Measurements from ENCODE around the gene ANKRD13B. TPM values are rescaled to one million over a fixed set of nuclear protein-coding genes. Genes with fewer than 3 reads are reported as not detected.

Gene ANKRD13B
- total RNA-seq, 1 experiment from 2014 or later, result 45.5 TPM

DNA sequence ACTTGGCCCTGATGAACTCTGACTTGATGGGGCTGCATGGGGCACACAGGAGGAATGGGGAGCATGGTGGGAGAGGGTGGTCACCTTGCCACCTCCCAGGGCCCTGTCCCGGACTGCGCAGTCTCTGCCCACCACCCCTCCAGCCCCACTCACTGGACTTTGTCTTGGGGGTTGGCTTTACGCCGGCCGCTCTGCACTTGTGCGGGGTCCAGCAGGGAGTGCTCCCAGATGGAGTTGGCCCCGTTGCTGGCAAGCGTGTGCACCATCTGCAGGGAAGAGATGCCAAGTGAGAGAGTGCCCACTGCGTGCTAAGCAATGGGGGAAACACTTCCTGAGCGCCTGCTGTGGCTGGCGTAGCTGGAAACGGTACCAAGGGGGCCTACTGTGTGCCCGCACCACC lies 10.2 kb upstream of the ANKRD13B start:
- H3K36me3 Mint-ChIP-seq, result peaks cover 30% of the 10 kb centered on the region
- DNase-seq (ENCODE audit: low spot score), result no peak
- ATAC-seq, result no peak
- H3K9me3 Mint-ChIP-seq, result no peaks in the 10 kb centered on the region
- ChIA-PET CTCF (no interaction called here), POLR2A (no interaction called here)
- no peaks in the 10 kb centered on the region for H3K27me3 Mint-ChIP-seq (ENCODE audit: low read depth)
- no peak overlapping the region for H3K27ac Mint-ChIP-seq
- H3K4me3 Mint-ChIP-seq, result no peak overlapping the region
- no peak for TF ChIP-seq FOXK1 (CRISPR knock-in tag; IDR thresholded peaks at IDR 0.05)
- no peak for TF ChIP-seq ZNF263 (CRISPR knock-in tag; IDR thresholded peaks at IDR 0.05; ENCODE audit: low read depth)
- TF ChIP-seq CREB1 (CRISPR knock-in tag; IDR thresholded peaks at IDR 0.05), result no peak
- no peak for TF ChIP-seq ZNF121 (CRISPR knock-in tag; IDR thresholded peaks at IDR 0.05)
- TF ChIP-seq SMAD4 (CRISPR knock-in tag; IDR thresholded peaks at IDR 0.05), result no peak
- TF ChIP-seq, protein P1, sequence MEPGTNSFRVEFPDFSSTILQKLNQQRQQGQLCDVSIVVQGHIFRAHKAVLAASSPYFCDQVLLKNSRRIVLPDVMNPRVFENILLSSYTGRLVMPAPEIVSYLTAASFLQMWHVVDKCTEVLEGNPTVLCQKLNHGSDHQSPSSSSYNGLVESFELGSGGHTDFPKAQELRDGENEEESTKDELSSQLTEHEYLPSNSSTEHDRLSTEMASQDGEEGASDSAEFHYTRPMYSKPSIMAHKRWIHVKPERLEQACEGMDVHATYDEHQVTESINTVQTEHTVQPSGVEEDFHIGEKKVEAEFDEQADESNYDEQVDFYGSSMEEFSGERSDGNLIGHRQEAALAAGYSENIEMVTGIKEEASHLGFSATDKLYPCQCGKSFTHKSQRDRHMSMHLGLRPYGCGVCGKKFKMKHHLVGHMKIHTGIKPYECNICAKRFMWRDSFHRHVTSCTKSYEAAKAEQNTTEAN (CRISPR knock-in tag; IDR thresholded peaks at IDR 0.05), result no peak
- no peak for TF ChIP-seq FOXJ3 (CRISPR knock-in tag; IDR thresholded peaks at IDR 0.05; ENCODE audit: borderline replicate concordance)
- peaks cover 32% of the 10 kb centered on the region for H3K4me1 Mint-ChIP-seq

DNA sequence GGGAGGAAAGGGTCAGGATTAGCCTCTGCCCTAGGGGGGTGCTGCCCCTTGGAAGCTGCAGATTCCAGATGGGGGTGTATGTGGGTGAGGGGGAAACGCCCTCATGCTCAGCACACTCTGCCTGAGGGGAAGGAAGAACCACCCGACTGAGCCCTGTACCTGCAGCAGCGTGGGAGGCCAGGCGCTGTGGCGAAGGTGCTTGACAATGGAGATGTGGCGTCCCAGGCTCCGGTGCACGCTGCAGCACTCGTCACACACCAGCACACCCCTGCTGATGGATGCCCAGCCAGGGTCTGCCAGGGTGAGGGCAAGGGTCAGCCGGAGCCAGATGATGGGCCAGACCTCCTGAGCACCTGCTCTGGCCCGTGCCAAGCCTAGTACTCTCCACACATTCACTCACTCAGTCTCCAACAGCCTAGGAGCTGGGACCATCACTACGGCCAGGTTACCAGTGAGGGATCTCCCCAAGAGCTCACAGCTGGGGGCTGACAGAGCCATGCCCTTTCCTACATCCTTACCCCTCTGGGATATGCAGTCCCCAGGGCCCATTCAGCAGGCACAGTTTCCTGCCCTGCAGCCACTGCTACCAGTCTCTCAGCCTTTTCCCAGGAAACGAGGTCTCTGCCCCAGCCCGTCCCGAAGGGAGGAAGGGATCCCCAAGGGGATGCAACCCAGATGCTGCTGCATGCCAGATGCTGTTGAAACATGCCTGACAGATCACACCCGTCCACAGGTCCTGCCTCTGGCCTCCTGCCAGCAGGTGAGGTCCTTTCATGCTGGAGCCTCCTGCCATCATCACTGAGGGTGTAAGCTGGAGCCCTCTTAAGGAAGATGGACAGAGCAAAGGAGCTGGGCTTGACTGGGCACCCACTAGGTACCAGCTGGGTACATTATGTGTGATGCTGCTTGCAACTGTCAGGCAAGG lies 9.3 kb upstream of the ANKRD13B start:
- no peak for DNase-seq (ENCODE audit: low spot score)
- Mint-ChIP-seq H3K4me3 (no peak overlapping the region), H3K4me1 (peaks cover 39% of the 10 kb centered on the region), H3K9me3 (no peaks in the 10 kb centered on the region), H3K27ac (no peak overlapping the region), H3K27me3 (ENCODE audit: low read depth) (no peaks in the 10 kb centered on the region), H3K36me3 (peaks cover 29% of the 10 kb centered on the region)
- TF ChIP-seq ZNF138 (CRISPR knock-in tag; conservative IDR thresholded peaks at IDR 0.05) (no peak), OVOL2 (CRISPR knock-in tag; IDR thresholded peaks at IDR 0.05; ENCODE audit: borderline replicate concordance) (no peak), NR1H2 (CRISPR knock-in tag; IDR thresholded peaks at IDR 0.05) (no peak), SMAD4 (CRISPR knock-in tag; IDR thresholded peaks at IDR 0.05) (no peak), JAZF1 (CRISPR knock-in tag; IDR thresholded peaks at IDR 0.05) (no peak), TEAD4 (CRISPR knock-in tag; IDR thresholded peaks at IDR 0.05) (no peak), MYBL2 (CRISPR knock-in tag; IDR thresholded peaks at IDR 0.05) (no peak), CREB1 (CRISPR knock-in tag; IDR thresholded peaks at IDR 0.05) (no peak), ELF4 (CRISPR knock-in tag; IDR thresholded peaks at IDR 0.05; ENCODE audit: low read depth) (no peak), PRRX2 (CRISPR knock-in tag; IDR thresholded peaks at IDR 0.05) (no peak), GRHL2 (CRISPR knock-in tag; IDR thresholded peaks at IDR 0.05; ENCODE audit: insufficient replicate concordance, severe bottlenecking) (no peak)
- TF ChIP-seq, protein P2, sequence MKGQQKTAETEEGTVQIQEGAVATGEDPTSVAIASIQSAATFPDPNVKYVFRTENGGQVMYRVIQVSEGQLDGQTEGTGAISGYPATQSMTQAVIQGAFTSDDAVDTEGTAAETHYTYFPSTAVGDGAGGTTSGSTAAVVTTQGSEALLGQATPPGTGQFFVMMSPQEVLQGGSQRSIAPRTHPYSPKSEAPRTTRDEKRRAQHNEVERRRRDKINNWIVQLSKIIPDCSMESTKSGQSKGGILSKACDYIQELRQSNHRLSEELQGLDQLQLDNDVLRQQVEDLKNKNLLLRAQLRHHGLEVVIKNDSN (CRISPR knock-in tag; IDR thresholded peaks at IDR 0.05), result no peak
- TF ChIP-seq, protein P3, sequence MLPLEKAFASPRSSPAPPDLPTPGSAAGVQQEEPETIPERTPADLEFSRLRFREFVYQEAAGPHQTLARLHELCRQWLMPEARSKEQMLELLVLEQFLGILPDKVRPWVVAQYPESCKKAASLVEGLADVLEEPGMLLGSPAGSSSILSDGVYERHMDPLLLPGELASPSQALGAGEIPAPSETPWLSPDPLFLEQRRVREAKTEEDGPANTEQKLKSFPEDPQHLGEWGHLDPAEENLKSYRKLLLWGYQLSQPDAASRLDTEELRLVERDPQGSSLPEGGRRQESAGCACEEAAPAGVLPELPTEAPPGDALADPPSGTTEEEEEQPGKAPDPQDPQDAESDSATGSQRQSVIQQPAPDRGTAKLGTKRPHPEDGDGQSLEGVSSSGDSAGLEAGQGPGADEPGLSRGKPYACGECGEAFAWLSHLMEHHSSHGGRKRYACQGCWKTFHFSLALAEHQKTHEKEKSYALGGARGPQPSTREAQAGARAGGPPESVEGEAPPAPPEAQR (CRISPR knock-in tag; IDR thresholded peaks at IDR 0.05), result no peak
- TF ChIP-seq, protein P4, sequence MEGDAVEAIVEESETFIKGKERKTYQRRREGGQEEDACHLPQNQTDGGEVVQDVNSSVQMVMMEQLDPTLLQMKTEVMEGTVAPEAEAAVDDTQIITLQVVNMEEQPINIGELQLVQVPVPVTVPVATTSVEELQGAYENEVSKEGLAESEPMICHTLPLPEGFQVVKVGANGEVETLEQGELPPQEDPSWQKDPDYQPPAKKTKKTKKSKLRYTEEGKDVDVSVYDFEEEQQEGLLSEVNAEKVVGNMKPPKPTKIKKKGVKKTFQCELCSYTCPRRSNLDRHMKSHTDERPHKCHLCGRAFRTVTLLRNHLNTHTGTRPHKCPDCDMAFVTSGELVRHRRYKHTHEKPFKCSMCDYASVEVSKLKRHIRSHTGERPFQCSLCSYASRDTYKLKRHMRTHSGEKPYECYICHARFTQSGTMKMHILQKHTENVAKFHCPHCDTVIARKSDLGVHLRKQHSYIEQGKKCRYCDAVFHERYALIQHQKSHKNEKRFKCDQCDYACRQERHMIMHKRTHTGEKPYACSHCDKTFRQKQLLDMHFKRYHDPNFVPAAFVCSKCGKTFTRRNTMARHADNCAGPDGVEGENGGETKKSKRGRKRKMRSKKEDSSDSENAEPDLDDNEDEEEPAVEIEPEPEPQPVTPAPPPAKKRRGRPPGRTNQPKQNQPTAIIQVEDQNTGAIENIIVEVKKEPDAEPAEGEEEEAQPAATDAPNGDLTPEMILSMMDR (IDR thresholded peaks at IDR 0.05), result no peak
- TF ChIP-seq, protein P5, sequence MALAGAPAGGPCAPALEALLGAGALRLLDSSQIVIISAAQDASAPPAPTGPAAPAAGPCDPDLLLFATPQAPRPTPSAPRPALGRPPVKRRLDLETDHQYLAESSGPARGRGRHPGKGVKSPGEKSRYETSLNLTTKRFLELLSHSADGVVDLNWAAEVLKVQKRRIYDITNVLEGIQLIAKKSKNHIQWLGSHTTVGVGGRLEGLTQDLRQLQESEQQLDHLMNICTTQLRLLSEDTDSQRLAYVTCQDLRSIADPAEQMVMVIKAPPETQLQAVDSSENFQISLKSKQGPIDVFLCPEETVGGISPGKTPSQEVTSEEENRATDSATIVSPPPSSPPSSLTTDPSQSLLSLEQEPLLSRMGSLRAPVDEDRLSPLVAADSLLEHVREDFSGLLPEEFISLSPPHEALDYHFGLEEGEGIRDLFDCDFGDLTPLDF (CRISPR knock-in tag; IDR thresholded peaks at IDR 0.05), result no peak
- ChIA-PET CTCF (interaction anchor here (0.9 to 3.4 kb wide), 7 partner anchors 9 to 34 kb away, joined by 4 to 32 read pairs (median 7); partner anchors contain the start of genes ABHD15 and ANKRD13B), POLR2A (no interaction called here)
- no peak for ATAC-seq

Data from WTC11 (cell line).